Smooth muscle cell (in vitro differentiated cells): ENCODE measurements around the gene TBC1D13. TPM values are rescaled to one million over a fixed set of nuclear protein-coding genes. Genes with fewer than 3 reads are reported as not detected.

Source experiments
- DNase-seq: peaks from one replicate; lab custom pipeline; 2025; ENCODE audit not compliant: unreplicated experiment; lab: John Stamatoyannopoulos, UW
- H2AFZ ChIP-seq: fragments of 200-600 bp; sonication (generic); 2 replicates; pipeline ENCODE4 v1.6.0; 2016; ENCODE audit warnings: antibody characterized with exemption, low read depth, mild to moderate bottlenecking
- H3F3A ChIP-seq: fragments of 200-600 bp; sonication (generic); 2 replicates; pipeline ENCODE4 v1.6.0; 2017; ENCODE audit warnings: antibody characterized with exemption, low read depth
- H3K27ac ChIP-seq: fragments of 200-600 bp; sonication (generic); 2 replicates; pipeline ENCODE4 v1.5.1; 2016; ENCODE audit warnings: low read depth, mild to moderate bottlenecking
- H3K27me3 ChIP-seq: fragments of 200-600 bp; sonication (generic); 2 replicates; pipeline ENCODE4 v1.6.1; 2016; ENCODE audit warnings: low read depth, mild to moderate bottlenecking
- H3K36me3 ChIP-seq: fragments of 200-600 bp; sonication (generic); 2 replicates; pipeline ENCODE4 v1.5.1; 2016; ENCODE audit warnings: low read depth
- H3K4me1 ChIP-seq: fragments of 200-600 bp; sonication (generic); 2 replicates; pipeline ENCODE4 v1.5.1; 2016; ENCODE audit warnings: low read depth
- H3K4me2 ChIP-seq: fragments of 200-600 bp; sonication (generic); 2 replicates; pipeline ENCODE4 v1.6.0; 2016; ENCODE audit warnings: mild to moderate bottlenecking
- H3K4me3 ChIP-seq: fragments of 200-600 bp; sonication (generic); 2 replicates; pipeline ENCODE4 v1.5.1; 2016; ENCODE audit warnings: mild to moderate bottlenecking
- H3K79me2 ChIP-seq: fragments of 200-600 bp; sonication (generic); 2 replicates; pipeline ENCODE4 v1.6.0; 2016; ENCODE audit warnings: low read depth, mild to moderate bottlenecking
- H3K9ac ChIP-seq: fragments of 200-600 bp; sonication (generic); 2 replicates; pipeline ENCODE4 v1.6.0; 2016; ENCODE audit warnings: low read depth
- H3K9me3 ChIP-seq: fragments of 200-600 bp; sonication (generic); replicated peaks from 2 replicates; pipeline ENCODE4 v1.5.1; 2016; ENCODE audit warnings: low read depth
- H4K20me1 ChIP-seq: fragments of 200-600 bp; sonication (generic); 2 replicates; pipeline ENCODE4 v1.6.0; 2016; ENCODE audit warnings: low read depth
- CTCF ChIP-seq: fragments of 200-600 bp; sonication (generic); IDR thresholded peaks from 2 replicates; pipeline ENCODE4 v1.5.1; 2017; ENCODE audit warnings: borderline replicate concordance, mild to moderate bottlenecking, antibody characterized with exemption; ENCODE audit not compliant: insufficient read depth, poor library complexity, severe bottlenecking
- WGBS: methylation state at CpG from one replicate; pipeline ENCODE4 v1.1.7; 2016; ENCODE audit warnings: low lambda C conversion rate; 5-methylcytosine and 5-hydroxymethylcytosine counted together
- polyA plus RNA-seq: library from polyadenylated mRNA; unstranded; fragments of >200 nt; fragmentation: Nextera tagmentation; extraction: Ambion mirVana; gene quantifications from 2 replicates; pipeline ENCODE4 v1.2.1, GENCODE V29; 2016
- total RNA-seq: library from RNA; depleted of rRNA; stranded (reverse); fragments of >200 nt; gene quantifications from 2 replicates; pipeline ENCODE4 v1.2.3, GENCODE V29; 2014

TBC1D13 gene
- total and polyA plus RNA-seq, 2 experiments from 2014 or later: 7.6 to 29.3 TPM

DNA sequence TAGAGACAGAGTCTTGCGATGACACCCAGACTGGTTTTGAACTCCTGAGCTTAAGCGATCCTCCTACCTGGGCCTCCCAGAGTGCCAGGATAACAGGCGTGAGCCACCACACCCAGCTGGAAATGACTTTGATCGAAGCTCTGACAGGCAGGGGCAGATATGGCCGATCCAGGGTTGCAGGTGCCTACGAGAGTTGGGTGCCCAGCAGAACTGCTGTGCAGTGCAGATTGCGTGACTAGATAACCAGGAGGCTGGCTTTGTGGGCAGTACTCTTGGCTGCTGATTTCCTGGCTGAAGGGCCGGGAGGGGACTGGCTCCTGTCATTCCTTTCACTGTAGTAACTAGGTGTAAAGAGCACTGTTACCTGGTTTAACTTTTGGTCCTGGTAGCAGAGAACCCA is 11.8 kb downstream of the TBC1D13 start:
- Histone ChIP-seq H3K4me2 (no peak overlapping the region), H3K4me1 (no peaks in the 10 kb centered on the region), H3K4me3 (no peak overlapping the region), H3F3A (no peaks in the 10 kb centered on the region), H2AFZ (no peak overlapping the region), H3K79me2 (no peaks in the 10 kb centered on the region), H3K9ac (no peak overlapping the region), H3K27me3 (no peaks in the 10 kb centered on the region), H3K27ac (no peak overlapping the region), H4K20me1 (no peaks in the 10 kb centered on the region), H3K9me3 (no peaks in the 10 kb centered on the region), H3K36me3 (no peaks in the 10 kb centered on the region)
- TF ChIP-seq CTCF: no peak
- WGBS: 89% methylated on average over 8 of the region's 8 CpGs
- DNase-seq: no peak

GRCh38 chr9:128800061-128800460 is 13.0 kb downstream of the TBC1D13 start:
- Histone ChIP-seq H3K79me2 (no peaks in the 10 kb centered on the region), H3K4me3 (no peak overlapping the region), H3K4me2 (no peak overlapping the region), H3K36me3 (no peaks in the 10 kb centered on the region), H3K27ac (no peak overlapping the region), H3K9ac (no peak overlapping the region), H3F3A (no peaks in the 10 kb centered on the region), H4K20me1 (no peaks in the 10 kb centered on the region), H2AFZ (no peak overlapping the region), H3K9me3 (no peaks in the 10 kb centered on the region), H3K4me1 (no peaks in the 10 kb centered on the region), H3K27me3 (no peaks in the 10 kb centered on the region)
- no peak for DNase-seq
- no peak for TF ChIP-seq CTCF
- 95% methylated on average over 7 of the region's 7 CpGs for WGBS

- Histone ChIP-seq H3K9me3 (no peaks in the 10 kb centered on the region), H3K79me2 (no peaks in the 10 kb centered on the region), H3K9ac (no peak overlapping the region), H3K36me3 (no peaks in the 10 kb centered on the region), H3K27me3 (no peaks in the 10 kb centered on the region), H3K27ac (no peak overlapping the region), H3K4me1 (no peaks in the 10 kb centered on the region), H4K20me1 (no peaks in the 10 kb centered on the region), H3F3A (no peaks in the 10 kb centered on the region), H3K4me3 (no peak overlapping the region), H2AFZ (no peak overlapping the region), H3K4me2 (no peak overlapping the region)
- WGBS: 96% methylated on average over 4 of the region's 4 CpGs
- no peak for DNase-seq
- TF ChIP-seq CTCF: no peak
These were observed 15.4 kb downstream of the TBC1D13 start for GRCh38 chr9:128802482-128802881.

GRCh38 chr9:128805661-128806060 is 18.6 kb downstream of the TBC1D13 start:
- Histone ChIP-seq H4K20me1 (no peaks in the 10 kb centered on the region), H3K79me2 (no peaks in the 10 kb centered on the region), H3K27me3 (no peaks in the 10 kb centered on the region), H3K4me3 (no peak overlapping the region), H3K27ac (no peak overlapping the region), H3K9me3 (no peaks in the 10 kb centered on the region), H3F3A (peaks cover 5% of the 10 kb centered on the region), H3K36me3 (no peaks in the 10 kb centered on the region), H3K4me2 (no peak overlapping the region), H3K9ac (no peak overlapping the region), H3K4me1 (no peaks in the 10 kb centered on the region), H2AFZ (no peak overlapping the region)
- TF ChIP-seq CTCF: no peak
- no peak for DNase-seq
- WGBS: 91% methylated on average over 14 of the region's 14 CpGs
